ENCODE measurements around the gene TEX29.

GRCh38 chr13:111286749-111287148 is 33.7 kb upstream of the TEX29 start:
- TF ChIP-seq POLR2A (IDR thresholded peaks at IDR 0.05; ENCODE audit: low read depth, low read length) (no peak), POLR2AphosphoS5 (IDR thresholded peaks at IDR 0.05; ENCODE audit: low read depth, low read length) (no peak), TAF1 (IDR thresholded peaks at IDR 0.05; ENCODE audit: borderline replicate concordance, low read depth, low read length) (no peak)

All from GM12892 (cell line).